ENCODE data around the gene ZBTB17. TPM values are rescaled to one million over a fixed set of nuclear protein-coding genes. Genes with fewer than 3 reads are reported as not detected.

The ZBTB17 gene
- total RNA-seq, 1 experiment from 2014 or later: 44.2 TPM

DNA sequence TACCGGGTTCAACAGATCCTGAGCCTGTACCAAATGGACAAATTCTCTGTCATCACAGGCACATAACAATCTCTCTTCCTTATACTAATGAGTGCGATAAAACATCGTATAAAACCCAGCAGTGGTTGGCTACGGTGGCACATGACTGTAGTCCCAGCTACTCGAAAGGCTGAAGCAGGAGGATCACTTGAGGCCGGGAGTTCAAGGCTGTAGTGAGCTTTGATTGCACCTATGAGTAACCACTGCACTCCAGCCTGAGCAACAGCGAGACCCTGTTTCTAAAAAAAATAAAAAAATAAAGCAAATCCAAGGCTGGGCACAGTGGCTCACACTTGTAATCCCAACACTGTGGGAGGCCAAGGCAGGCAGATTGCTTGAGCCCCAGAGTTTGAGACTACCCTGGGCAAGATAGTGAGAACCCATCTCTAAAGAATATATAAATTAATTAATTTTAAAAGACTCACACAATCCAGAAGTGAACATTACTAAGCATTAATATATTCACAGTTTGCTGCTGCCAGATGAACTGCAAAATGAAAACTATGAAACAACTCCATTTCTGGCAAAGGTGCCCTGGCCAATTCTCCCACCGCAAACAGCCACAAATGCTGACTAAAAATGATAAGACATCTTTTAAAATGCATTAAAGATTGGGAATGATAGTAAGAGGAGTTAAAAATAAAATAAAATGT lies 13.1 kb downstream of the ZBTB17 start:
- H3K27ac ChIP-seq (ENCODE audit: low read length): no peak overlapping the region
- no peak for DNase-seq
- H3K79me2 ChIP-seq (ENCODE audit: low read length): peaks cover 66% of the 10 kb centered on the region
- H3K9me2 ChIP-seq (replicated peaks; ENCODE audit: low read length): no peaks in the 10 kb centered on the region
- ChIA-PET CTCF (no interaction called here), POLR2A (ENCODE audit: unreplicated experiment) (no interaction called here)
- TF ChIP-seq, protein P1, sequence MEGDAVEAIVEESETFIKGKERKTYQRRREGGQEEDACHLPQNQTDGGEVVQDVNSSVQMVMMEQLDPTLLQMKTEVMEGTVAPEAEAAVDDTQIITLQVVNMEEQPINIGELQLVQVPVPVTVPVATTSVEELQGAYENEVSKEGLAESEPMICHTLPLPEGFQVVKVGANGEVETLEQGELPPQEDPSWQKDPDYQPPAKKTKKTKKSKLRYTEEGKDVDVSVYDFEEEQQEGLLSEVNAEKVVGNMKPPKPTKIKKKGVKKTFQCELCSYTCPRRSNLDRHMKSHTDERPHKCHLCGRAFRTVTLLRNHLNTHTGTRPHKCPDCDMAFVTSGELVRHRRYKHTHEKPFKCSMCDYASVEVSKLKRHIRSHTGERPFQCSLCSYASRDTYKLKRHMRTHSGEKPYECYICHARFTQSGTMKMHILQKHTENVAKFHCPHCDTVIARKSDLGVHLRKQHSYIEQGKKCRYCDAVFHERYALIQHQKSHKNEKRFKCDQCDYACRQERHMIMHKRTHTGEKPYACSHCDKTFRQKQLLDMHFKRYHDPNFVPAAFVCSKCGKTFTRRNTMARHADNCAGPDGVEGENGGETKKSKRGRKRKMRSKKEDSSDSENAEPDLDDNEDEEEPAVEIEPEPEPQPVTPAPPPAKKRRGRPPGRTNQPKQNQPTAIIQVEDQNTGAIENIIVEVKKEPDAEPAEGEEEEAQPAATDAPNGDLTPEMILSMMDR (conservative IDR thresholded peaks at IDR 0.05; ENCODE audit: low read depth, low read length): no peak
- TF ChIP-seq EZH2 (IDR thresholded peaks at IDR 0.05; ENCODE audit: low read length, unreplicated experiment) (no peak), EZH2phosphoT487 (IDR thresholded peaks at IDR 0.05; ENCODE audit: borderline replicate concordance, low read length) (no peak)
- no peak overlapping the region for H3K4me2 ChIP-seq (ENCODE audit: low read length)
- peaks cover 12% of the 10 kb centered on the region for H3K36me3 ChIP-seq (ENCODE audit: low read depth, low read length)
- no peaks in the 10 kb centered on the region for H3K9me3 ChIP-seq (ENCODE audit: low read length)
- no peaks in the 10 kb centered on the region; the same call in 1 of the 2 replicates for H4K20me1 ChIP-seq (ENCODE audit: low read length)
- no peak overlapping the region for H3K9ac ChIP-seq (ENCODE audit: low read length)
- no TSS peak for BruUV-seq (replicated peaks)
- intact Hi-C loops (cut with micrococcal nuclease): no loop called here
- peaks cover 11% of the 10 kb centered on the region for H3K4me1 ChIP-seq (ENCODE audit: insufficient read depth, low read length)
- H3F3A ChIP-seq (ENCODE audit: low read length, unreplicated experiment): no peaks in the 10 kb centered on the region
- no peak for ATAC-seq
- H3K27me3 ChIP-seq (ENCODE audit: low read length): no peaks in the 10 kb centered on the region
- no peak overlapping the region for H2AFZ ChIP-seq (ENCODE audit: low read length)
- no peak overlapping the region for H3K4me3 ChIP-seq (ENCODE audit: low read length)

DNA sequence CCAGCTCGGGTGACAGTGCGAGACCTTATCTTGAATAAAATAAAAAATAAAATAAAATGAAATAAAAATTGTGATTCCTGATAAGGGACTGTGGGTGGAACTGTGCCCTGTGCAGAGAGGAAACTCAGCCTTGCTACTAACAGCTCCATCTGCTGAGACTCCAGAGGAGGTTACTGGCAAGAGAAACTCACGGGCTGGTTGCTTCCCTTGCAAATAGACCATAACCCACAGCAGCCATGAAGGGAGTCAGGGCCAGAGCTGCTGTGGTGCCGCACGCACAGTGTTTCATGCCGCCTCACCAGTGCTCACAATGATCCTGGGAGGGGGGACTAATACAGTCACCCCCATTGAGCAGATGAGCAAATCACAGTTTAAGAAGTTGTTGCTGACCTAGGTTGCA lies 13.7 kb downstream of the ZBTB17 start:
- Histone ChIP-seq H3K27me3 (ENCODE audit: low read length) (no peaks in the 10 kb centered on the region), H2AFZ (ENCODE audit: low read length) (no peak overlapping the region), H3K4me2 (ENCODE audit: low read length) (no peak overlapping the region), H3K9me2 (replicated peaks; ENCODE audit: low read length) (no peaks in the 10 kb centered on the region), H3K4me3 (ENCODE audit: low read length) (no peak overlapping the region), H3K9ac (ENCODE audit: low read length) (no peak overlapping the region), H3K36me3 (ENCODE audit: low read depth, low read length) (peaks cover 7% of the 10 kb centered on the region), H3K79me2 (ENCODE audit: low read length) (peaks cover 66% of the 10 kb centered on the region), H4K20me1 (ENCODE audit: low read length) (no peaks in the 10 kb centered on the region; the same call in 1 of the 2 replicates), H3F3A (ENCODE audit: low read length, unreplicated experiment) (no peaks in the 10 kb centered on the region), H3K9me3 (ENCODE audit: low read length) (no peaks in the 10 kb centered on the region), H3K4me1 (ENCODE audit: insufficient read depth, low read length) (peaks cover 11% of the 10 kb centered on the region), H3K27ac (ENCODE audit: low read length) (no peak overlapping the region)
- TF ChIP-seq EZH2 (IDR thresholded peaks at IDR 0.05; ENCODE audit: low read length, unreplicated experiment): no peak
- TF ChIP-seq, protein P1 (conservative IDR thresholded peaks at IDR 0.05; ENCODE audit: low read depth, low read length): no peak
- no peak for TF ChIP-seq EZH2phosphoT487 (IDR thresholded peaks at IDR 0.05; ENCODE audit: borderline replicate concordance, low read length)
- ATAC-seq (no peak), DNase-seq (no peak)
- ChIA-PET CTCF (interaction anchor here (0.5 kb wide), 1 partner anchor 193 kb away, joined by 4 read pairs; no protein-coding TSS in a partner anchor), POLR2A (ENCODE audit: unreplicated experiment) (no interaction called here)
- BruUV-seq (replicated peaks): no TSS peak
- intact Hi-C loops (cut with micrococcal nuclease): no loop called here

DNA sequence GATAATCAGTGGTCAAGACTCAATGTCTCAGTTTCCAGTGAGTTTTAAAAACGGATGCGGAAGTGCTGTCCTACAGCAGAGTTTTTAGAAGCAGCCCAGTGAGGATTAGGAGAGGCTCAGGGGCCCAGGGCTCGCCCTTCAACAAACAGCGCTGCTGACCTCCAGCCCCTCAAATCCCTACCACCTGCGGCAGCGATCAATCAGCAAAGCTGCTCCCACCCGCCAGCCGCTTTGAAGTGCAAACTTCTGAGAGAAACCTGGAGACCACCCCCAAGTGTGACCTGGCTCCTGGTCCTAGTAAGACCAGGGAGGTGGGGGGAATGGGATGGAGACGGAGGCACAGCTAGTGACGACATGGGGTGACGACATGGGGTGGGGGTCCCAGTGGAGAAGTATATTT lies 14.4 kb downstream of the ZBTB17 start:
- peaks cover 67% of the 10 kb centered on the region for H3K79me2 ChIP-seq (ENCODE audit: low read length)
- no peaks in the 10 kb centered on the region for H3K27me3 ChIP-seq (ENCODE audit: low read length)
- H3K36me3 ChIP-seq (ENCODE audit: low read depth, low read length): peaks cover 7% of the 10 kb centered on the region
- H3K9ac ChIP-seq (ENCODE audit: low read length): no peak overlapping the region
- H3K27ac ChIP-seq (ENCODE audit: low read length): no peak overlapping the region
- no peaks in the 10 kb centered on the region for H3F3A ChIP-seq (ENCODE audit: low read length, unreplicated experiment)
- ChIA-PET POLR2A (ENCODE audit: unreplicated experiment) (no interaction called here), CTCF (interaction anchor here (0.5 kb wide), 1 partner anchor 193 kb away, joined by 4 read pairs; no protein-coding TSS in a partner anchor)
- H3K9me2 ChIP-seq (replicated peaks; ENCODE audit: low read length): no peaks in the 10 kb centered on the region
- H3K9me3 ChIP-seq (ENCODE audit: low read length): no peaks in the 10 kb centered on the region
- no peak overlapping the region for H3K4me3 ChIP-seq (ENCODE audit: low read length)
- intact Hi-C loops (cut with micrococcal nuclease): no loop called here
- peaks cover 11% of the 10 kb centered on the region for H3K4me1 ChIP-seq (ENCODE audit: insufficient read depth, low read length)
- no peak for ATAC-seq
- TF ChIP-seq EZH2 (IDR thresholded peaks at IDR 0.05; ENCODE audit: low read length, unreplicated experiment) (no peak), EZH2phosphoT487 (IDR thresholded peaks at IDR 0.05; ENCODE audit: borderline replicate concordance, low read length) (no peak)
- TF ChIP-seq, protein P1 (conservative IDR thresholded peaks at IDR 0.05; ENCODE audit: low read depth, low read length): no peak
- H2AFZ ChIP-seq (ENCODE audit: low read length): no peak overlapping the region
- no peak overlapping the region for H3K4me2 ChIP-seq (ENCODE audit: low read length)
- BruUV-seq (replicated peaks): no TSS peak
- H4K20me1 ChIP-seq (ENCODE audit: low read length): no peaks in the 10 kb centered on the region; the same call in 1 of the 2 replicates
- no peak for DNase-seq

Data from PC-3 (cell line).